GM12878 (cell line): ENCODE results near the gene GNG10. TPM values are rescaled to one million over a fixed set of nuclear protein-coding genes. Genes with fewer than 3 reads are reported as not detected.

ENCODE experiments used
- CTCF ChIP-seq, 3 experiments: IDR thresholded peaks in 2 of 3; conservative IDR thresholded peaks in 1 of 3; 2 replicates each; pipeline ENCODE4 v1.5.1; 2011; ENCODE audit warnings: low read depth in 3 of 3, low read length in 3 of 3, mild to moderate bottlenecking in 3 of 3, control low read depth in 2 of 3, moderate library complexity in 2 of 3, inconsistent platforms in 1 of 3, mixed read lengths in 1 of 3; ENCODE audit not compliant: control insufficient read depth in 2 of 3, insufficient read depth in 1 of 3; ENCODE audit errors: extremely low read depth in 1 of 3
- MYC ChIP-seq: IDR thresholded peaks from 2 replicates; pipeline ENCODE4 v1.6.1; 2011; ENCODE audit warnings: mild to moderate bottlenecking, low read length, moderate library complexity, inconsistent platforms; ENCODE audit not compliant: insufficient read depth, insufficient replicate concordance, insufficient read length, severe bottlenecking
- NR2C1 ChIP-seq: fragments of 450-650 bp; IDR thresholded peaks from 2 replicates; pipeline ENCODE4 v1.6.1; 2017; ENCODE audit warnings: antibody characterized with exemption, mild to moderate bottlenecking, moderate library complexity
- ZNF687 ChIP-seq: fragments of 450-650 bp; IDR thresholded peaks from 2 replicates; pipeline ENCODE4 v1.6.1; 2017; ENCODE audit warnings: mild to moderate bottlenecking, moderate library complexity
- polyA plus RNA-seq, 11 experiments: library from polyadenylated mRNA; depleted of rRNA in 4 of 11; unstranded in 6 of 11; stranded (reverse) in 5 of 11; fragments of >200 nt; fragmentation: Nextera tagmentation in 4 of 11; fragmentation: Illumina TruSeq in 1 of 11; extraction: Ambion mirVana in 4 of 11; extraction: Trizol in 1 of 11; gene quantifications; 1 replicate in 1 of 11; 2 replicates in 10 of 11; pipeline versions ENCODE4 v1.2.1 to v1.2.3, GENCODE V29; 2011 to 2016; ENCODE audit warnings: inconsistent platforms in 2 of 11, missing spikeins in 2 of 11, low read depth in 1 of 11
- total RNA-seq, 4 experiments: library from RNA; depleted of rRNA in 3 of 4; stranded (reverse); fragments of >200 nt in 3 of 4; fragmentation: Illumina TruSeq in 1 of 4; extraction: Trizol in 1 of 4; gene quantifications; 2 replicates each; pipeline versions ENCODE4 v1.2.1 to v1.2.3, GENCODE V29; 2013 to 2021

The GNG10 gene
- total and polyA plus RNA-seq, 10 of the 15 experiments (the other 5 are each of a cell fraction or from before 2014, with no cell fraction given), result 12.0 to 28.2 (median 22.7) TPM

GRCh38 chr9:111632695-111633388 is 28.6 kb upstream of the GNG10 start (continued):
- TF ChIP-seq ZNF687, result no peak
- no peak for TF ChIP-seq MYC
- no peak for TF ChIP-seq NR2C1
- TF ChIP-seq CTCF (IDR thresholded peaks at IDR 0.05 in 2 of 3, conservative IDR thresholded peaks at IDR 0.05 in 1 of 3; ENCODE audit: control insufficient read depth in 2 of 3, extremely low read depth in 1 of 3, insufficient read depth in 1 of 3, low read depth in 3 of 3, low read length in 3 of 3), result no peak
